Stimulated activated CD8-positive, alpha-beta memory T cell treated with anti-CD3 and anti-CD28 coated beads, Interleukin-2, amount 100 ng/mL, for 1 hour (primary cell): ENCODE data around the gene KCNK1.
"Not testable (repeated sequence)": the region's sequence is repeated elsewhere in the genome, so short reads cannot be mapped to it uniquely, and the experiment has no call there.

Experiments
- DNase-seq, 2 donors: peaks; one replicate each; pipeline ENCODE4 v3.0.0-alpha.2; 2020; ENCODE audit warnings: low read depth in 2 of 2

The KCNK1 gene

GRCh38 chr1:233665575-233666270 lies 51.8 kb downstream of the KCNK1 start:
- no peak for DNase-seq

- no peak for DNase-seq
Observed at GRCh38 chr1:233667741-233668140, 53.8 kb downstream of the KCNK1 start.

GRCh38 chr1:233668146-233668724 lies 54.3 kb downstream of the KCNK1 start:
- no peak for DNase-seq

- DNase-seq, result no peak
Observed at GRCh38 chr1:233668725-233669294, 54.9 kb downstream of the KCNK1 start.

- not testable (repeated sequence) for DNase-seq
Observed at GRCh38 chr1:233670363-233670762, 56.5 kb downstream of the KCNK1 start.

- DNase-seq, result no peak
Observed at GRCh38 chr1:233671286-233671685, 57.4 kb downstream of the KCNK1 start.

- no peak for DNase-seq
Observed at GRCh38 chr1:233672732-233673131, 58.8 kb downstream of the KCNK1 start.

- DNase-seq, result no peak
Observed at GRCh38 chr1:233673261-233673946, 59.5 kb downstream of the KCNK1 start.

- no peak for DNase-seq
Observed at GRCh38 chr1:233673947-233674431, 60.1 kb downstream of the KCNK1 start.

- no peak for DNase-seq
Observed at GRCh38 chr1:233675446-233675845, 61.5 kb downstream of the KCNK1 start.

- DNase-seq, result no peak
Observed at GRCh38 chr1:233675893-233676292, 62.0 kb downstream of the KCNK1 start.

GRCh38 chr1:233677690-233678354 lies 63.9 kb downstream of the KCNK1 start:
- no peak for DNase-seq

- DNase-seq, result no peak
Observed at GRCh38 chr1:233679030-233679429, 65.1 kb downstream of the KCNK1 start.

GRCh38 chr1:233679591-233680373 lies 65.9 kb downstream of the KCNK1 start:
- DNase-seq, result no peak

- no peak for DNase-seq
Observed at GRCh38 chr1:233681285-233681684, 67.4 kb downstream of the KCNK1 start.

GRCh38 chr1:233686653-233687052 lies 72.7 kb downstream of the KCNK1 start:
- DNase-seq, result not testable (repeated sequence)

GRCh38 chr1:233689017-233689747 lies 75.3 kb downstream of the KCNK1 start:
- no peak for DNase-seq

GRCh38 chr1:233689748-233690254 lies 75.9 kb downstream of the KCNK1 start:
- DNase-seq, result no peak

GRCh38 chr1:233695901-233696300 lies 82.0 kb downstream of the KCNK1 start:
- DNase-seq, result no peak

- no peak for DNase-seq
Observed at GRCh38 chr1:233700338-233700737, 86.4 kb downstream of the KCNK1 start.
